GM12891 (cell line): ENCODE data around the gene HMGCS2.

Experiments
- PAX5 ChIP-seq: IDR thresholded peaks from 2 replicates; pipeline ENCODE4 v1.6.1; 2011; ENCODE audit warnings: low read length, moderate library complexity, mild to moderate bottlenecking; ENCODE audit not compliant: insufficient read depth, severe bottlenecking
- POLR2A ChIP-seq: IDR thresholded peaks from 2 replicates; pipeline ENCODE4 v1.6.1; 2011; ENCODE audit warnings: low read depth, low read length, control low read depth
- POLR2AphosphoS5 ChIP-seq: IDR thresholded peaks from 2 replicates; pipeline ENCODE4 v1.6.1; 2011; ENCODE audit warnings: low read depth, low read length, control low read depth

DNA sequence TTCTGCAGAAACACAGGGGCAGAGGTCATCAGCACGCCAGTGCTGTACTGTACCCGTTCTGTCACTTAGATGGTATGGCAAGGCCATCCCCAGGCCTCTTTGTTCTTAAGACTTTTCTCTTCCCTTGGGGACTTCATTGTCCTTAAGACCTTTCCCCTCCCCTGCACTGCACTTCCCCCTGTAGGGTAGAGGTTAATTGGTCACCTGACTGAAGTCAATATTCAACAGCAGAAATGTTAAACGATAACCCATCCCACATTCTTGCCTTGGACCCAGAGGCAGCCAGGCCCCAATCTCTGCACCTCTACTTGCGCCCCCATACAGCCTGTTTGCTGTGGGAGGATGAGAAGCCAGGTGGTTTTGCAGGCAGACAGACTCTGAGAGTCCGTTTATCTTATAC lies 46.8 kb downstream of the HMGCS2 start:
- TF ChIP-seq PAX5 (no peak), POLR2A (no peak), POLR2AphosphoS5 (no peak)
